HepG2 (cell line): Measurements from ENCODE around the gene ART1. TPM values are rescaled to one million over a fixed set of nuclear protein-coding genes. Genes with fewer than 3 reads are reported as not detected.

Experiments
- ATAC-seq: fragments of 200-7000 bp; cut with Tn5 transposase; 3 replicates; pipeline ENCODE4 v1.9.1; 2020; ENCODE audit warnings: mild to moderate bottlenecking, moderate library complexity
- BruUV-seq: library from RNA; stranded (reverse); fragments of 400-500 nt; replicated peaks from 2 replicates; lab custom pipeline; 2021; lab: Mats Ljungman, UMichigan
- CTCF ChIA-PET: fragments of 300-600 bp; formaldehyde crosslinking; extraction: SDS; loops from one replicate; lab custom pipeline; 2021; ENCODE audit warnings: low total read pairs, inconsistent platforms, low intra/inter-chr PET ratio; lab: Yijun Ruan, JAX
- POLR2A ChIA-PET: fragments of 350-600 bp; sonication (Branson Sonifier 250); formaldehyde crosslinking; loops from one replicate; lab custom pipeline; 2020; ENCODE audit warnings: antibody characterized with exemption, inconsistent platforms; lab: Yijun Ruan, JAX
- DNase-seq: peaks from one replicate; pipeline ENCODE4 v3.0.0-alpha.2; 2015; ENCODE audit warnings: low spot score
- FAIRE-seq: peaks from 3 replicates; lab custom pipeline; 2011; peaks lifted over from hg19 to GRCh38; lab: Jason Lieb, UNC
- H2AFZ ChIP-seq: one replicate; pipeline ENCODE4 v1.6.1; 2011; ENCODE audit warnings: low read length, inconsistent platforms
- H3K27ac ChIP-seq: fragments of 300-600 bp; 3 replicates; pipeline ENCODE4 v1.8.0; 2011; ENCODE audit warnings: mixed run types, mild to moderate bottlenecking, mixed read lengths, low read length, inconsistent platforms; ENCODE audit not compliant: insufficient read depth; ENCODE audit errors: extremely low read length
- H3K27me3 ChIP-seq, 2 experiments: fragments of 200-600 bp in 1 of 2; 2 replicates in 1 of 2; 3 replicates in 1 of 2; pipeline versions ENCODE4 v1.6.0 to v1.8.0; 2011; ENCODE audit warnings: low read length in 2 of 2, mild to moderate bottlenecking in 2 of 2, moderate library complexity in 2 of 2, inconsistent platforms in 1 of 2; ENCODE audit not compliant: insufficient read depth in 2 of 2, control insufficient read depth in 1 of 2
- H3K36me3 ChIP-seq, 2 experiments: fragments of 200-600 bp in 1 of 2; replicated peaks in 1 of 2; 2 replicates in 1 of 2; 3 replicates in 1 of 2; pipeline versions ENCODE4 v1.5.1 to v1.8.0; 2011; ENCODE audit warnings: low read length in 2 of 2, inconsistent platforms in 1 of 2; ENCODE audit not compliant: insufficient read depth in 2 of 2, control insufficient read depth in 1 of 2
- H3K4me1 ChIP-seq: 2 replicates; pipeline ENCODE4 v1.5.1; 2012; ENCODE audit warnings: low read length, inconsistent platforms; ENCODE audit not compliant: insufficient read depth
- H3K4me2 ChIP-seq: 2 replicates; pipeline ENCODE4 v1.6.0; 2011; ENCODE audit warnings: low read depth, low read length, inconsistent platforms
- H3K4me3 ChIP-seq, 3 experiments: fragments of 200-600 bp in 1 of 3; sonication (generic), shearing (Covaris generic) in 1 of 3; replicated peaks in 1 of 3; 2 replicates each; pipeline ENCODE4 v1.5.1; 2011 to 2016; ENCODE audit warnings: low read length in 3 of 3, inconsistent platforms in 2 of 3, low read depth in 2 of 3, mild to moderate bottlenecking in 2 of 3, control low read depth in 1 of 3, mixed read lengths in 1 of 3; ENCODE audit not compliant: insufficient read depth in 1 of 3
- H3K79me2 ChIP-seq: one replicate; pipeline ENCODE4 v1.6.1; 2011; ENCODE audit warnings: low read length, inconsistent platforms; ENCODE audit not compliant: insufficient read depth
- H3K9ac ChIP-seq: 2 replicates; pipeline ENCODE4 v1.6.0; 2011; ENCODE audit warnings: mild to moderate bottlenecking, low read depth, low read length, inconsistent platforms; ENCODE audit not compliant: insufficient read depth
- H3K9me3 ChIP-seq: 2 replicates; pipeline ENCODE4 v1.5.1; 2012; ENCODE audit warnings: mild to moderate bottlenecking, low read length
- H4K20me1 ChIP-seq: 2 replicates; pipeline ENCODE4 v1.6.0; 2011; ENCODE audit warnings: inconsistent platforms, mild to moderate bottlenecking, low read length, moderate library complexity; ENCODE audit not compliant: insufficient read depth
- BRCA1 ChIP-seq: sonication (generic); formaldehyde crosslinking; IDR thresholded peaks from 2 replicates; pipeline ENCODE4 v1.4.0; 2020; ENCODE audit warnings: missing genetic modification reagents
- CBX2 ChIP-seq, 2 experiments: fragments of 200-600 bp in 1 of 2; sonication (generic); formaldehyde crosslinking in 1 of 2; IDR thresholded peaks; 2 replicates each; pipeline versions ENCODE4 v1.7.0 to v1.8.1; 2018 to 2022; ENCODE audit warnings: low read depth in 2 of 2, low read length in 1 of 2, mild to moderate bottlenecking in 1 of 2, missing genetic modification reagents in 1 of 2
- HNRNPLL ChIP-seq: fragments of 200-400 bp; formaldehyde crosslinking; IDR thresholded peaks from 2 replicates; pipeline ENCODE4 v1.6.1; 2017; ENCODE audit warnings: mild to moderate bottlenecking, low read depth, low read length; ENCODE audit not compliant: poor library complexity, severe bottlenecking
- MNT ChIP-seq: fragments of 450-650 bp; IDR thresholded peaks from 2 replicates; pipeline ENCODE4 v1.6.1; 2016
- NR1H2 ChIP-seq: sonication (generic); formaldehyde crosslinking; IDR thresholded peaks from 2 replicates; pipeline ENCODE4 v1.8.1; 2022; ENCODE audit warnings: low read depth, missing genetic modification reagents, borderline replicate concordance
- NR2F1 ChIP-seq, 2 experiments: fragments of 450-650 bp in 1 of 2; formaldehyde crosslinking in 1 of 2; IDR thresholded peaks; 2 replicates each; pipeline versions ENCODE4 v1.5.0 to v1.6.1; 2016 to 2020; ENCODE audit warnings: mild to moderate bottlenecking in 1 of 2, missing compliant biosample characterization in 1 of 2, missing genetic modification reagents in 1 of 2, moderate library complexity in 1 of 2
- THYN1 ChIP-seq: sonication (generic); formaldehyde crosslinking; IDR thresholded peaks from 2 replicates; pipeline ENCODE4 v1.8.1; 2023; ENCODE audit warnings: low read depth, mild to moderate bottlenecking, moderate library complexity, missing genetic modification reagents, borderline replicate concordance
- ZFP62 ChIP-seq: sonication (generic); formaldehyde crosslinking; IDR thresholded peaks from 2 replicates; pipeline ENCODE4 v1.4.0; 2020; ENCODE audit warnings: missing genetic modification reagents
- ZNF598 ChIP-seq: sonication (generic); formaldehyde crosslinking; IDR thresholded peaks from 2 replicates; pipeline ENCODE4 v1.5.1; 2020; ENCODE audit warnings: mild to moderate bottlenecking, missing genetic modification reagents, borderline replicate concordance
- ZNF629 ChIP-seq: sonication (generic); formaldehyde crosslinking; conservative IDR thresholded peaks from 2 replicates; pipeline ENCODE4 v1.5.0; 2020; ENCODE audit warnings: missing genetic modification reagents
- ZNF652 ChIP-seq: IDR thresholded peaks from 2 replicates; pipeline ENCODE4 v1.6.1; 2016; ENCODE audit warnings: low read depth, borderline replicate concordance
- ZNF703 ChIP-seq: sonication (generic); formaldehyde crosslinking; IDR thresholded peaks from 2 replicates; pipeline ENCODE4 v1.5.1; 2020; ENCODE audit warnings: missing genetic modification reagents, mild to moderate bottlenecking, moderate library complexity, borderline replicate concordance
- WGBS: methylation state at CpG from one replicate; pipeline ENCODE4 v1.1.6; 2017; ENCODE audit warnings: low lambda C conversion rate; 5-methylcytosine and 5-hydroxymethylcytosine counted together
- in situ Hi-C: cut with HindIII; loops from 2 replicates; pipeline ENCODE4 v1.10.0; 2017; ENCODE audit warnings: low pct_unique_long_range_greater_than_20kb; ENCODE audit not compliant: extremely low pct_ligation_motif_present
- intact Hi-C: fragments of 100-400 bp; cut with micrococcal nuclease; formaldehyde crosslinking; loops from one replicate; pipeline ENCODE4 v1.10.0; 2022; ENCODE audit not compliant: unreplicated experiment
- polyA plus RNA-seq, 8 experiments: library from polyadenylated mRNA; depleted of rRNA in 3 of 8; stranded (reverse) in 7 of 8; unstranded in 1 of 8; fragments of >200 nt; fragmentation: Illumina TruSeq in 4 of 8; extraction: Trizol in 4 of 8; gene quantifications; 2 replicates each; pipeline versions ENCODE4 v1.2.1 to v1.2.3, GENCODE V29; 2011 to 2016; ENCODE audit warnings: low read depth in 4 of 8, missing spikeins in 1 of 8, mixed read lengths in 1 of 8; ENCODE audit not compliant: insufficient read depth in 1 of 8
- total RNA-seq, 5 experiments: library from RNA; depleted of rRNA; stranded (reverse); fragments of >200 nt; fragmentation: Illumina TruSeq; extraction: Trizol; gene quantifications; 2 replicates each; pipeline ENCODE4 v1.2.3, GENCODE V29; 2016; ENCODE audit warnings: low read depth in 1 of 5
- TF ChIP-seq, protein P1 (sequence below): sonication (generic); formaldehyde crosslinking; IDR thresholded peaks from 2 replicates; pipeline ENCODE4 v1.5.1; 2020; ENCODE audit warnings: missing genetic modification reagents, mild to moderate bottlenecking, borderline replicate concordance

The ART1 gene
- total and polyA plus RNA-seq, 2 of the 13 experiments (the other 11 are each of a cell fraction or from before 2014, with no cell fraction given), result not detected

DNA sequence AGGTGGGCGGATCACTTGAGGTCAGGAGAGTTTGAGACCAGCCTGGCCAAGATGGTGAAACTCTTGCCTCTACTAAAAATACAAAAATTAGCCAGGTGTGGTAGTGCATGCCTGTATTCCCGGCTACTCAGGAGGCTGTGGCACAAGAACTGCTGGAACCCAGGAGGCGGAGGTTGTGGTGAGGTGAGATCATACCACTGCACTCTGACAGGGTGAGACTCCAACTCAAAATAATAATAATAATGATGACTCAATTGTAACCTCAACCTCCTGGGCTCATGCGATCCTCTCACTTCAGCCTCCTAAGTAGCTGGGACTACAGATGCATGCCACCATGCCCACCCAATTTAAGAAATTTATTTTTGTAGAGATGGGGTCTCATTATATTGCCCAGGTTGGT, 41.8 kb downstream of the ART1 start:
- CTCF ChIA-PET, result no interaction called here
- no TSS peak for BruUV-seq
- Histone ChIP-seq H3K9ac (no peak overlapping the region), H3K79me2 (no peaks in the 10 kb centered on the region), H3K27ac (no peak overlapping the region), H4K20me1 (no peaks in the 10 kb centered on the region), H3K4me1 (no peaks in the 10 kb centered on the region), H3K4me2 (no peak overlapping the region), H3K9me3 (no peaks in the 10 kb centered on the region), H3K27me3 (no peaks in the 10 kb centered on the region), H3K4me3 (no peak overlapping the region)
- DNase-seq (no peak), ATAC-seq (no peak), FAIRE-seq (no peak)
- POLR2A ChIA-PET, result no interaction called here
- 98% methylated on average over 3 of the region's 4 CpGs for WGBS
- intact Hi-C loops (no loop called here), in situ Hi-C loops (no loop called here)
- TF ChIP-seq CBX2 (IDR thresholded peaks at IDR 0.05; ENCODE audit: low read depth, low read length) (no peak), CBX2 (CRISPR knock-in tag; IDR thresholded peaks at IDR 0.05; ENCODE audit: low read depth) (no peak), ZNF598 (CRISPR knock-in tag) (no peak), ZNF629 (CRISPR knock-in tag) (no peak), ZFP62 (CRISPR knock-in tag) (no peak), NR1H2 (CRISPR knock-in tag) (no peak), ZNF652 (CRISPR knock-in tag) (no peak), MNT (no peak), ZNF703 (CRISPR knock-in tag) (no peak), NR2F1 (CRISPR knock-in tag; IDR thresholded peaks at IDR 0.05) (no peak), BRCA1 (CRISPR knock-in tag) (no peak), HNRNPLL (no peak), THYN1 (CRISPR knock-in tag) (no peak)
- TF ChIP-seq, protein P1, sequence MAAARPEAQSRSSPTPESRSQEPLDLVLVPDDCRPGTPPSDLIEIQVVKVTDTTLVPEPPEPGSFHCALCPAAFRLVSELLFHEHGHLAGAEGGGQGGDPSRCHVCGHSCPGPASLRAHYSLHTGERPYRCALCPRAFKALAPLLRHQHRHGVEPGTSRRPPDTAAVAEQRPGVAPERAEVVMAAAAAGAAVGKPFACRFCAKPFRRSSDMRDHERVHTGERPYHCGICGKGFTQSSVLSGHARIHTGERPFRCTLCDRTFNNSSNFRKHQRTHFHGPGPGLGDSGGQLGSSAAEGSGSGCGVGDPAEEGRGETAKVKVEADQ (CRISPR knock-in tag), result no peak
- TF ChIP-seq, all 625 proteins: peak for 0
- H2AFZ ChIP-seq, result no peak overlapping the region
- H3K36me3 ChIP-seq, result peaks cover 22 to 65% of the 10 kb centered on the region in 2 experiments
